HG03045 (cell line): ENCODE measurements around the gene RILPL2.
A peak's percentile ranks its signal among the peaks of the same experiment; 100 is the strongest.
"Not testable (repeated sequence)": the region's sequence is repeated elsewhere in the genome, so short reads cannot be mapped to it uniquely, and the experiment has no call there.

Source experiments
- ATAC-seq: cut with Tn5 transposase; IDR thresholded peaks from one replicate; pipeline ENCODE4 v1.9.1; 2021; ENCODE audit warnings: mild to moderate bottlenecking, moderate library complexity; ENCODE audit not compliant: unreplicated experiment

RILPL2 gene

GRCh38 chr12:123436017-123436964 lies at the start of gene RILPL2:
TSS of gene RILPL2 (minus strand) at chr12:123436684. CDS start at chr12:123436420, 264 bp downstream.
- ATAC-seq, result peak; percentile 76

GRCh38 chr12:123485756-123486155 lies 49.3 kb upstream of the RILPL2 start:
- no peak for ATAC-seq

- no peak for ATAC-seq
Observed at GRCh38 chr12:123483602-123484248, 47.2 kb upstream of the RILPL2 start.

GRCh38 chr12:123482876-123483275 lies 46.4 kb upstream of the RILPL2 start:
- ATAC-seq, result no peak

GRCh38 chr12:123481251-123481650 lies 44.8 kb upstream of the RILPL2 start:
- not testable (repeated sequence) for ATAC-seq

- no peak for ATAC-seq
Observed at GRCh38 chr12:123479442-123480180, 43.1 kb upstream of the RILPL2 start.

- no peak for ATAC-seq
Observed at GRCh38 chr12:123478762-123479161, 42.3 kb upstream of the RILPL2 start.

- ATAC-seq, result no peak
Observed at GRCh38 chr12:123478069-123478468, 41.6 kb upstream of the RILPL2 start.

GRCh38 chr12:123475246-123475703 lies 38.8 kb upstream of the RILPL2 start:
- ATAC-seq, result no peak

- no peak for ATAC-seq
Observed at GRCh38 chr12:123474485-123475245, 38.2 kb upstream of the RILPL2 start.

GRCh38 chr12:123472438-123472849 lies 36.0 kb upstream of the RILPL2 start:
- no peak for ATAC-seq

- no peak for ATAC-seq
Observed at GRCh38 chr12:123471374-123472068, 35.0 kb upstream of the RILPL2 start.

GRCh38 chr12:123469978-123470377 lies 33.5 kb upstream of the RILPL2 start:
- ATAC-seq, result no peak

GRCh38 chr12:123468786-123469185 lies 32.3 kb upstream of the RILPL2 start:
- no peak for ATAC-seq

GRCh38 chr12:123465084-123465483 lies 28.6 kb upstream of the RILPL2 start:
- ATAC-seq, result no peak

GRCh38 chr12:123463174-123463573 lies 26.7 kb upstream of the RILPL2 start:
- ATAC-seq, result not testable (repeated sequence)

GRCh38 chr12:123457980-123458779 lies 21.7 kb upstream of the RILPL2 start, which contains the start of gene SNRNP35:
TSS of gene SNRNP35 (plus strand) at chr12:123458139. CDS start at chr12:123465541, 7,402 bp downstream.
- no peak for ATAC-seq

GRCh38 chr12:123453165-123453564 lies 16.7 kb upstream of the RILPL2 start:
- no peak for ATAC-seq

GRCh38 chr12:123452276-123452550 lies 15.7 kb upstream of the RILPL2 start:
- not testable (repeated sequence) for ATAC-seq
